NT2/D1 (cell line): ENCODE data around the gene PARD6B.

Source experiments
- SUZ12 ChIP-seq: IDR thresholded peaks from 2 replicates; pipeline ENCODE4 v1.6.1; 2011; ENCODE audit not compliant: insufficient read length, insufficient read depth; ENCODE audit errors: extremely low read depth
- YY1 ChIP-seq: IDR thresholded peaks from 2 replicates; pipeline ENCODE4 v1.6.1; 2011; ENCODE audit not compliant: insufficient read length, insufficient read depth
- ZNF274 ChIP-seq: IDR thresholded peaks from 2 replicates; pipeline ENCODE4 v1.6.1; 2011; ENCODE audit warnings: mild to moderate bottlenecking, low read depth, low read length

- TF ChIP-seq SUZ12 = no peak
- TF ChIP-seq YY1 = no peak
- no peak for TF ChIP-seq ZNF274
Observed at GRCh38 chr20:50720026-50720425, 11.4 kb upstream of the PARD6B start.
